ENCODE data around the gene AGR3.

GRCh38 chr7:16818732-16819131 lies 63.1 kb downstream of the AGR3 start:
- no peak for TF ChIP-seq CEBPB (IDR thresholded peaks at IDR 0.05)
- no peak for TF ChIP-seq TEAD4 (IDR thresholded peaks at IDR 0.05)
- no peak for TF ChIP-seq TAF1 (IDR thresholded peaks at IDR 0.05; ENCODE audit: low read depth)

Measured in Ishikawa (cell line).